IPS DF 19.7 (cell line): ENCODE data around the gene COL4A2.

ENCODE experiments used
- DNase-seq: peaks from one replicate; pipeline ENCODE4 v3.0.0-alpha.2; 2013; ENCODE audit warnings: low read depth, low spot score

COL4A2 gene

GRCh38 chr13:110272227-110272626 lies 34.9 kb upstream of the COL4A2 start:
- DNase-seq: no peak

DNA sequence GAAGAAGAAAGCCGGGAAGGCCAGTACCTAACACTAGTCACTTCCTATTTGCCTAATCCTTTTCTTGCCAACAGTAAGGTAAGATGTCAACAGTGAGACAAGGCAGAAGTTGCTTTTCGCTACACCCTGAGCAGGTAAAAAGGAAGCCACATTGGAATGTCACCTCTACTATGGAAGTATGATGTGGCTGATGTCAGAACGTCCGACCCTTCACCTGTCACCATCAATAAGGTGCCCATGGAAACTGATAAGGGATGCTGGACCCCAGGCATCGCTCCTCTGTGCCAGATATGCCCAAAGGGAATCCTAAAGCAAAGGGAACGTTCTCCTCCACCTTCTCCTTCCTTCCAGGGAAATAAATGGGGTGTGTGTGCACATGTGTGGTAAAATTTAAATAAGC lies 34.4 kb upstream of the COL4A2 start:
- DNase-seq: no peak

GRCh38 chr13:110273254-110273653 lies 33.8 kb upstream of the COL4A2 start:
- no peak for DNase-seq

- DNase-seq: no peak
These were observed 32.4 kb upstream of the COL4A2 start for GRCh38 chr13:110274687-110275086.

DNA sequence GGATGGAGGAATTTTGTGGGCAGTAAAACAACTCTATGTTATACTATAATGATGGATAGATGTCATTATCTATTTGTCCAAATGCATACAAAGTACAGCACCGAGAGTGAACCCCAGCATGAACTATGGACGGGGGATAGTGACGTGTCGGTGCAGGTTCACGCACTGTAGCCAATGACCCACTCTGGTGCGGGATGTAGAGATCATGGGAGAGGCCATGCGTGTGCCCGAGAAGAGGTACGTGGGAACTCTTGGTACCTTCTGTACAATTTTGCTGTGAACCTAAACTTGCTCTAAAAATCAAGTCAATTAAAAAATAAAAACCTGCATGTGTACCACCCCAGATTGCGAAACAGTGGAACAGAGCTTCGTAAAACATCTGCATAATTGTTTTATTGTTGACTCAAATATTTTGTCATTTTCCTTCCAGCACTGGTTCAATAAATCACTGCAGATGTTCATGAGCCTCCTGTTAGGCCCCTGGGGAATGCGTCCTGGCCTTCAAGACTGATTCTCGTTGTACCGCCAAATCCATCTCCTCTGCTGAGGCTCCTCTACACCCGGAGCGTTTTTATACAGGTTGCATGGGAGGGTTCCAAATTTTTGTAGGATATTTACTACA lies 31.0 kb upstream of the COL4A2 start:
- no peak for DNase-seq

DNA sequence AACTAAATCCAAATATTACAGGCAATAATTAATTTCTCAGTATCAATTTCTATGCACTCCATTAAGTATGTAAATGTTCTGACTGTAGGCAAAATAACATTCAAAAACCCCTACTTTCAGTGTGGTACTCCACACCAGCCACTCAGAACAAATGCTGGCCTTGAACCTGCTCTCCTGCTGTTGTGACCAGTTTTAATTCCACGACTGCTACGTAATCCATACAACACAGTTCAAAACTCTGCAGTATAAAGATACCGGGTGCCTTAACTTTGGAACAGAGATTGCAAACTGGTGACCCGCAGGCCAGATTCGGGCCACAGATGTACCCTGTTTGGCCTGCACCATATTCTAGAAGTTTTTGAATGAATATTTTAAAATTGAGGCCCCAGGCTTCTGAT lies 30.5 kb upstream of the COL4A2 start:
- no peak for DNase-seq

DNA sequence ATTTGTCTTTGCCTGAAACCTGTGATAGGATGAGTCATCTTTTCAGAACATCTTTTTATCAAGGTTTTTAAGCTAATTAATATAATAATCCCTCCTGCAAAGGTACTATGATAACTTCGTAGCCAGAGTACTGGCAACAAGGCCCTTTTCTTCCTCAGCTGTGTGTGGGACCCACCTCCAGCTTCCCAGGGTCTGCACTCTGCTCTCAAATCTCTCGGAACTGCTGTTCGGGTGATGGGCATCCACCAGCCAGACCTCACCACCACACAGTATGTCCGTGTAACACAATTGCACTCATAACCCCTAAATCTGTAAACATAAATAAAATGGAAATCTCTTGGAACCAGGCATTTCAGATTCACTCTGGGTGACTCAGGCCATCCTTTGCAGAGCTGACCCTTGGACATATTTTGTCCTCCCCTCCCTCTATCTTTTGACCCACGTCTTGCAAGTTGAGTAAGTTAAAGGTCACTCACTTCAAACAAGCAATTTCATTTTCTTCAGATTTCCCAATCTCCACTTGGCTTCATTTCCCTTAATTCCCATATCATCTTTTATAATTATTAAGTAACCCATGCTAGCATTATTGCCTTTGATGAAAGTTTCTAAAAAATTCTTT lies 29.6 kb upstream of the COL4A2 start:
- no peak for DNase-seq

GRCh38 chr13:110278859-110279258 lies 28.2 kb upstream of the COL4A2 start:
- DNase-seq: no peak

DNA sequence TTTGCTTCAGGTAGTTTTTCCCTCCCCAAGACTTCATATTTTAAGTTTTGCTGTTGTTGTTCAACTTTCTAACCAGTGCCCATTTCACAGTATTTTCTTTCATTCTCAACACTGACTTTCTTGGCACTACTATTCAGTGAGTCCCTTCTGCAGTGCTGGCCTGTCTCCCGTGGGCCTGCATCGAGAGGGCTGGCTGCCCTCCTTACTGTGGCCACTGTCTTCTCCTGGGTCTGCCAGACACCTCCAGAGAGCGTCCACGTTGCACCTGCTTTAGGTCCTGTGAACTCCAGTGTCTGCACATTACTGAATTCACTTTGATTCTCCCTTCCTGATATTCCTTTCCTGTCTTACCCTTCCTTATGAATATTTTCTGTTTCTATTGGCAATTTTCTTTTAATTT lies 27.4 kb upstream of the COL4A2 start:
- no peak for DNase-seq

- no peak for DNase-seq
These were observed 26.8 kb upstream of the COL4A2 start for GRCh38 chr13:110280231-110280813.

DNA sequence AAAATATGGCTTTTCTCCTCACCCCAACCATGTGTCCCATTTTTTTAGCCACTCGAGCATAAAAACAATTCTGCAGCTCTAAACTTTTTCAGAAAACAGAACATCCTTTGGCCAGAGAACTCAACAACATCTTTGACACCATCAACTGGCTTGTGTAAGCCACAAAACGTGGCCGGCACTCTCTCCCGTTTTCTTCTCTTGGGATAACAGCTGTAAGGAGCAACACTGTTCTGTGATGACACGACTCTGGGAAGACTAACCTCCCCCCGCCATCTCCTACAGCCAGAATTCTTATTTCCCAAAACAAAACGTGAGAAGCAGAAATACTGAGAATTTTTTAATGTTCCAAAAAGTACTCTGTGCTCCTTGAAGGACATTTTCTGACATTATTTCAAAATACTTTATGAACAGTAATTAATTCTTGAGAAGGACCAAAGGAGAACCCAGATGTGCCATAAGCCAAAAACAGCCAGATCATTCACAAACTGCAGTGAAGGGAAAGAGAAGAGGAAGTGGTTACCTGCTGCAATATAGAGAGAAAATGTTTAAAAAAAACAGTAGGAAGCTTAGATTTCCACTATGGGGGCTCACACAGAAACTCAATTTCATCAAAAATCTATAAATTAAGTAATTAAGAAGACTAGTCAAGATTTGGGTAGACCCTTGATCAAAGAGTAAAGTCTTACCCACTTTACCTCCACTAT lies 25.9 kb upstream of the COL4A2 start:
- DNase-seq: no peak

- no peak for DNase-seq
These were observed 25.3 kb upstream of the COL4A2 start for GRCh38 chr13:110281736-110282135.

- no peak for DNase-seq
These were observed 24.7 kb upstream of the COL4A2 start for GRCh38 chr13:110282316-110282841.

- DNase-seq: no peak
These were observed 23.2 kb upstream of the COL4A2 start for GRCh38 chr13:110283736-110284517.

DNA sequence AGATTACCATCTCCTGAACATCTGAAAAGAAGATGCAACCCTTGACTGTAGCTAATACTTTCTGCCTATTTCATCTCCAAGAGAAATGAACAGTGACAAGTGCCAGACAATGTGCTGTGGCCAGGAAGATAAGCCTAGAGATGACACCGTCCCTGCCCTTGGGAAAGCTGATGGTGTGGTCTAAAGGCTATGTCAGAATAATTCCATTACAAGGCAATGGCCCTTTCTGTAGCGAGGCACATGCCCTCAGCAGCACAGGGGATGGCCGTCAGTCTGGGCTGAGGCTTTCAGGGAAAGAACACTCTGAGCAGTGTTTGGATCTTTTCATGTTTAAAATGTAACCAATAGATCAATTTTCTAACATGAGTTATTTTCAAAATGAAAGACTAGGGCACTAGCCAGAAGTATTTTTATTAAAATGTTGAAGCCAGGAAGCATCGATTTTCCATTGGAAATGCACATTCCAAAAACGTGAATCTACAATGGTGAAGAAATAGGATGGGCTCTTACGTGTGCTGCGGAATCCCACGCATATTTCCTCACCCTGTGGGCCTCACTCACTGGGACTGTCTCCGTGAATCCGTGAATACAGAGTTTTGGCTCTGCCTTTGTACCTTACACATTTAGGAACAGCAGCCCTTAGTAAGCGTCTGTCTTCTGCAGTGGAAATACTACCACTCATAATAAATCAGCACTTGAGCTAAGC lies 22.2 kb upstream of the COL4A2 start:
- DNase-seq: no peak

DNA sequence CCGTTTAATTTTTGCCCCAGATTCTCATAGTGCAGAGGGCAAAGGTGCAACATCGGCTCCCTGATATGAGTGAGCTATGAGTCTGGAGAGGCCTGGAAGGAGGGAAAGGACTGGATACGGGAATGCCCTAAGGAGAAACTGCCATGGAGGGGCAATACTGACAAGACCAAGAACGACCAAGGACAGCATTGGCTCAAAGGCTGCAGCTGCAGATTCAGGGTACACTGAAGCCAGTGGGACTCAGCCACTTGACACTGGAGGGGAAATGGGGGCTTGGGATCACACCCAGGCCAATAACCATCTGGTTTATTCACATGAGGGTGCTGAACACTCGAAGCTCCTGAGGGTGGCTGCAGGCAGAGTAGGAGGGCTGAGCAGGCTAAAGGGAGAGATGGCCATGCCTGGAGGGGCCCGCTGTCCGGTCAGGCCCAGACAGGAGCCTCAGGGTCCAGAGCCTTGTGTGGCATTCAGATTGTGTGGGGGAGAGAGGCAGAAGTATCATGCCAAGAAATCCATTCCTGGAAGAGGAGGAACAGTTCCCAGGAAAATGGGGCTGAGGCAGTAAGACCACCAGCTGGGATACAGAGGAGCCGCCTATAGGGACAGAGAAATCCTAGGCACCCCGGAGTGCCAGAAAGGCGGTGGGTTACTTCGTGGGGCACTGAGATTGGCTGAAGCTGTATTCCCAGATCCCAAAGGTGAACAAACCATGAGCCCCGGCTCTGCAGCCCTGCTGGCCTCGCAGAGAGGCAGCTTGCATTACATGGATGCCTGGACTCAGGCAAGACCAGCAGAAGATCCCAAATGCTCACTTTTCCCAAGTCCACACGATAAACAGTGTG lies 20.9 kb upstream of the COL4A2 start:
- DNase-seq: no peak

GRCh38 chr13:110286833-110287819 lies 20.0 kb upstream of the COL4A2 start:
- DNase-seq: no peak

DNA sequence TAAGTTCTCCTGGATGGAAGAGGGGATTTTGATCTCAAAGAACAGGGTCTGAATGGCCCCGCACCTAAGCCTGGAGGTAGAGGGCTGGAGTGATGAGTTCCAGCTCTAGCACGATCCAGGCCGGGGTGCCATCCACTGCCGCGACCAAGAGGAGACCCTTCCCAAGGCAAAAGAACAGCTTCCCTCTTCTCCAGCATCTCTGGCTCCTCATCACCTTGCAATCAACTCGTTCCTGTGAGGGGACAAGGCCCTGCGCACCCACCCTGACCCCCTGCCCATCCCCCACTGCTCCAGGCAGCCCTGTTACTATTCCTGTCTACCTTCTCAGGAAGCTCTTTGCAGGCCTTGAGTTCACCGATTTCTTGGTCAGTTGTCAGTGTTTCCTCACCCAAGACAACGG lies 17.9 kb upstream of the COL4A2 start:
- DNase-seq: no peak

DNA sequence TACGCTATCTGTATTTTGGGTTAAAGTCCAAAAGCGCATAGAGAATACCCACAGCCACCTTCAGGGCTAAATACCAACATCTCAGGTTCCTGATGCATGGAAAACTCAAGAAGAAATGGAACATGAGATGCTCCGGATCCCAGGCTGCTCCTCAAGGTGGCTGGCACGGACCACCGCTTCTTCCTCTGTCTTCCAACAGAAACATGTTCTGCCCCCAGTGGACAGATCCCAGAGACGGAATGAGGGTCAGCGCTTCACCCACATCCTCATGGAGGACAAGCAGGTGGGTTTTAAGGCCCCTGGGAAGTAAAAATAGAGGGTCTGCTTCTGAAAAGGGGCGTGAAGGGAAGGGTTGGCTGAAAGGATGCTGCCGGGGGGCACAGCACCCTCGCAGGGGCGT lies 17.4 kb upstream of the COL4A2 start:
- no peak for DNase-seq
